Right lobe of liver (tissue), 6 donors: Measurements from ENCODE around the gene FASTKD3. TPM values are rescaled to one million over a fixed set of nuclear protein-coding genes. Genes with fewer than 3 reads are reported as not detected.

Source experiments
- ATAC-seq, 4 donors: fragments of 200-7000 bp; cut with Tn5 transposase; one replicate each; pipeline ENCODE4 v1.9.1; 2020; ENCODE audit warnings: mild to moderate bottlenecking in 4 of 4, moderate library complexity in 4 of 4
- DNase-seq, 3 donors: peaks; one replicate each; pipeline ENCODE4 v3.0.0-alpha.2; 2020
- H3K27ac ChIP-seq, 3 donors: fragments of 200-600 bp; one replicate each; pipeline ENCODE4 v1.8.0; 2022
- H3K27me3 ChIP-seq, 2 donors: fragments of 200-600 bp; one replicate each; pipeline ENCODE4 v1.8.0; 2022
- H3K36me3 ChIP-seq, 4 donors: fragments of 200-600 bp; sonication (generic) in 1 of 4; one replicate each; pipeline versions ENCODE4 v1.5.1 to v1.8.0; 2017 to 2022; ENCODE audit warnings: control low read depth in 1 of 4
- H3K4me1 ChIP-seq, 4 donors: fragments of 200-600 bp; sonication (generic) in 1 of 4; one replicate each; pipeline versions ENCODE4 v1.5.1 to v1.8.0; 2017 to 2022; ENCODE audit warnings: control low read depth in 1 of 4
- H3K4me3 ChIP-seq, 3 donors: fragments of 200-600 bp; one replicate each; pipeline ENCODE4 v1.8.0; 2022
- H3K9me3 ChIP-seq, 4 donors: fragments of 200-600 bp; sonication (generic) in 1 of 4; one replicate each; pipeline versions ENCODE4 v1.5.1 to v1.8.0; 2017 to 2022; ENCODE audit warnings: control low read depth in 1 of 4
- POLR2A ChIP-seq: fragments of 450-650 bp; IDR thresholded peaks from one replicate; pipeline ENCODE4 v1.6.1; 2017; ENCODE audit warnings: antibody characterized with exemption, mild to moderate bottlenecking
- WGBS: methylation state at CpG from one replicate; pipeline ENCODE4 v1.1.6; 2018; ENCODE audit warnings: low coverage, low lambda C conversion rate; ENCODE audit not compliant: insufficient coverage; ENCODE audit errors: missing lambda C conversion rate; 5-methylcytosine and 5-hydroxymethylcytosine counted together
- intact Hi-C, 2 donors: fragments of 100-400 bp; cut with DNase I; formaldehyde crosslinking; loops; one replicate each; pipeline versions ENCODE4 v1.11.2 to v1.14.1; 2022
- total RNA-seq, 6 experiments: library from RNA; depleted of rRNA in 2 of 6; stranded (reverse); fragments of >200 nt in 2 of 6; fragmentation: NEBNext Ultra II Directional in 3 of 6; extraction: Animal tissue kit (Norgen Biotek cat#: 25700) in 3 of 6; gene quantifications; one replicate each; pipeline versions ENCODE4 v1.1.0 to v1.2.4, GENCODE V29; 2016 to 2023
- TF ChIP-seq, protein P1 (sequence below), 4 donors: fragments of 200-600 bp in 3 of 4; fragments of 450-650 bp in 1 of 4; IDR thresholded peaks; one replicate each; pipeline versions ENCODE4 v1.5.1 to v1.8.0; 2016 to 2022; ENCODE audit warnings: antibody characterized with exemption in 4 of 4, mild to moderate bottlenecking in 2 of 4
- donor health status: DM: no; HTN: yes; CAD: no.
- donor health status: DM: no; HTN: no; CAD: no.
- donor health status: DM: no; HTN: no; CAD: no.
- donor health status: DM: no; HTN: yes; CAD: no.
- donor health status: DM: no; HTN: yes; CAD: no.

Gene FASTKD3
- total RNA-seq, 6 experiments from 2014 or later = 3.8 to 9.6 (median 6.1) TPM

DNA sequence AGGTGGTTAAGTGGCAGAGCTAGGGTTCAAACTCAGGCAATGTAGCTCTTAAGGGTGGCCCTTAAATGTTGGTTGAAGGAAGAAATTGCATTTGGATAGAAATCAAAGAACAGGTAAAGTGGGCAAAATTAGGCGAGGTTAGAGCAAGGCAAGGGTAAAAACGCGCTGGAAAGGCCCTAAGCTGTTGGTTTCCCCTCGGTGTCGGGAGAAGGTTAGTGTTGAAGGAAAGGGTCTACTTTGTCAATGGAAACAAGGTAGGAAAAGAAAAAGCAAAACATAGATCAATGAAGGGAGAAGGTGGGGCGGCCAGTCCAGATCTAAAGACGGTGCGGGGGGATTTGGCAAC is 431 bp downstream of the FASTKD3 start:
- intact Hi-C loops = no loop called here
- H3K9me3 ChIP-seq = no peaks in the 10 kb centered on the region
- ATAC-seq = peak; percentile 0 to 13 (median 8)
- H3K4me1 ChIP-seq = peaks cover 0 to 25% (median 4%) of the 10 kb centered on the region in 4 donors
- TF ChIP-seq POLR2A = no peak
- DNase-seq = no peak
- peaks cover 0 to 14% (median 3%) of the 10 kb centered on the region in 4 donors for H3K36me3 ChIP-seq
- H3K27me3 ChIP-seq = no peaks in the 10 kb centered on the region
- H3K27ac ChIP-seq = peak overlapping the region; percentile 83 to 90 (median 89)
- under 1% methylated on average over 8 of the region's 8 CpGs for WGBS
- peak overlapping the region; percentile 93 to 97 (median 96) for H3K4me3 ChIP-seq

DNA sequence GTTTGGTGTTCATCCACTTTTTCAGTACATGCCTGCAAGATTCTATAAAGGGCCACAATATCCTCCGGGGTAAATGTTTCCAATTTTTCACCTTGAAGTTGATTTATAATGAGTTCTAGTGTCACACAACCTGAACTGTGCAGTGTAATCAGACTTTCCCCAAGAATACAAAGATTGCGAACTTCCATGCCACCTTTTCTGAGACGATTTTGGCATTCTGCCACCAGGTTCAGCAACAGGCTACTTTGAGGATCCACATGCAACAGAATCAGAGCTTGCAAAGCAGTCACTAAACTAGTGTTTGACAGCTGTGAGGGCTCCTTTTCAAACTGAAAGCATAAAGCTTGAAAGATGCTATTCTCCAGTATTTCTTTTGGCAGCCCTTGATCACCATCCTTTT is 1.6 kb downstream of the FASTKD3 start:
- Histone ChIP-seq H3K4me1 (peaks cover 0 to 25% (median 4%) of the 10 kb centered on the region in 4 donors), H3K27ac (no peak overlapping the region), H3K27me3 (no peaks in the 10 kb centered on the region), H3K36me3 (peaks cover 0 to 14% (median 7%) of the 10 kb centered on the region in 4 donors), H3K4me3 (no peak overlapping the region), H3K9me3 (no peaks in the 10 kb centered on the region)
- TF ChIP-seq, protein P1, sequence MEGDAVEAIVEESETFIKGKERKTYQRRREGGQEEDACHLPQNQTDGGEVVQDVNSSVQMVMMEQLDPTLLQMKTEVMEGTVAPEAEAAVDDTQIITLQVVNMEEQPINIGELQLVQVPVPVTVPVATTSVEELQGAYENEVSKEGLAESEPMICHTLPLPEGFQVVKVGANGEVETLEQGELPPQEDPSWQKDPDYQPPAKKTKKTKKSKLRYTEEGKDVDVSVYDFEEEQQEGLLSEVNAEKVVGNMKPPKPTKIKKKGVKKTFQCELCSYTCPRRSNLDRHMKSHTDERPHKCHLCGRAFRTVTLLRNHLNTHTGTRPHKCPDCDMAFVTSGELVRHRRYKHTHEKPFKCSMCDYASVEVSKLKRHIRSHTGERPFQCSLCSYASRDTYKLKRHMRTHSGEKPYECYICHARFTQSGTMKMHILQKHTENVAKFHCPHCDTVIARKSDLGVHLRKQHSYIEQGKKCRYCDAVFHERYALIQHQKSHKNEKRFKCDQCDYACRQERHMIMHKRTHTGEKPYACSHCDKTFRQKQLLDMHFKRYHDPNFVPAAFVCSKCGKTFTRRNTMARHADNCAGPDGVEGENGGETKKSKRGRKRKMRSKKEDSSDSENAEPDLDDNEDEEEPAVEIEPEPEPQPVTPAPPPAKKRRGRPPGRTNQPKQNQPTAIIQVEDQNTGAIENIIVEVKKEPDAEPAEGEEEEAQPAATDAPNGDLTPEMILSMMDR (IDR thresholded peaks at IDR 0.05) = no peak
- TF ChIP-seq POLR2A = no peak
- no peak for ATAC-seq
- intact Hi-C loops = no loop called here
- DNase-seq = no peak
- 34% methylated on average over 3 of the region's 3 CpGs for WGBS

DNA sequence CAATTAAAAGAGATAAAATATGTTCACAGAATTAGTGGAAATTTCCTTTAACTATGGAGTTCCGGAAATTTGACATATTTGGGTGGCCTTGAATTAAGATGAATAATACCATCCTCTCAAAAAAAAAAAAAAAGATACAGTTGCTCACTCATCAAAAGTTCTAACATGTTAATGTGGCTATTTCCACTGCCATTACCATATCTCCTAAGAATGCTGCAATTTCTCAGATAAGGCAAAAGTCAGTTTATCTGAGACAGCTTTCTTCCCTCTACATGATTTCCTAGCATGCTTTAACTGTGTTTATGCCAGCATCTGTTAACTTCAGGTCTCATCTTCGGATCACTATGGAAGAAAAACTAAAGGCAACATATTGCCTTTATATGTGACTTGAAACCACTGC is 2.6 kb downstream of the FASTKD3 start:
- Histone ChIP-seq H3K27ac (no peak overlapping the region), H3K36me3 (peaks cover 0 to 24% (median 16%) of the 10 kb centered on the region in 4 donors), H3K4me3 (no peak overlapping the region), H3K27me3 (no peaks in the 10 kb centered on the region), H3K4me1 (peaks cover 0 to 20% (median 4%) of the 10 kb centered on the region in 4 donors), H3K9me3 (no peaks in the 10 kb centered on the region)
- TF ChIP-seq, protein P1 (IDR thresholded peaks at IDR 0.05) = no peak
- TF ChIP-seq POLR2A = no peak
- intact Hi-C loops = no loop called here
- ATAC-seq (no peak), DNase-seq (no peak)
- 89% methylated on average over 2 of the region's 2 CpGs for WGBS

DNA sequence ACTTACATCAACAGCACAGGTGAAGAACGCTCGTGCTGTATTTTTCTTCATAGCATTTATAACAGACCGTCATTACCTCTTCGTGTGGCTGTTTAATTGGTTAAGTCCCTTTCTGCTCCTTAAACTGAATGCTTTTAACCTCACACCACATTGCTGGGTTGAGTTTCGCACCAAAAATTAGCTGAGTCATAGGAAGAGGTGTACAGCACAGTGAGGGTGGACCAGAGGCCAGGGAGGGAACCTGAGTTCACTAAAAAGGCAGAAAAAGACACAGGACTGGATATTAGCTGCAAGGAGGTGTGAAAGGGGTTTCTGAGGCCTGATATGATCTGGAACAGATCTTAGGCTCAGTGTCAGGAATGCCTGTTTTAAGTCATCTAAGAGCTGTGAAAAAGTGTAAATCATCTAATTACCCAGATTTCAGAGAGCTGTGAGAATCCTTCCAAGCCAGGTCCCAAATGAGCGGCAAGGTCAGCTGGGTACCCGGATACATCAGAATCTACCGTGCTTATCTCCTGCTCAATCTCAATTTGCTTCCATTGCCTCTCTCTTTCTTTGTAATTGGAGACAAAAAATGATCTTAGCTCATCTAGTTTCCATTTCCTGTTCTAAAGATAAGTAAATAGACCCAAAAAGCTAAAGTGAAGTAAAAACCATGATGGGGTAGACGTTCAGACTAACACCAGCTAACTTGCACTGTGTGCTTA is 10.8 kb downstream of the FASTKD3 start:
- H3K27ac ChIP-seq = no peak overlapping the region
- no peaks in the 10 kb centered on the region for H3K27me3 ChIP-seq
- intact Hi-C loops = no loop called here
- H3K4me3 ChIP-seq = no peak overlapping the region
- no peak for DNase-seq
- H3K9me3 ChIP-seq = no peaks in the 10 kb centered on the region
- no peaks in the 10 kb centered on the region for H3K4me1 ChIP-seq
- no peak for ATAC-seq
- peaks cover 0 to 39% (median 20%) of the 10 kb centered on the region in 4 donors for H3K36me3 ChIP-seq
- 74% methylated on average over 8 of the region's 9 CpGs for WGBS
- TF ChIP-seq, protein P1 (IDR thresholded peaks at IDR 0.05) = no peak
- TF ChIP-seq POLR2A = no peak

DNA sequence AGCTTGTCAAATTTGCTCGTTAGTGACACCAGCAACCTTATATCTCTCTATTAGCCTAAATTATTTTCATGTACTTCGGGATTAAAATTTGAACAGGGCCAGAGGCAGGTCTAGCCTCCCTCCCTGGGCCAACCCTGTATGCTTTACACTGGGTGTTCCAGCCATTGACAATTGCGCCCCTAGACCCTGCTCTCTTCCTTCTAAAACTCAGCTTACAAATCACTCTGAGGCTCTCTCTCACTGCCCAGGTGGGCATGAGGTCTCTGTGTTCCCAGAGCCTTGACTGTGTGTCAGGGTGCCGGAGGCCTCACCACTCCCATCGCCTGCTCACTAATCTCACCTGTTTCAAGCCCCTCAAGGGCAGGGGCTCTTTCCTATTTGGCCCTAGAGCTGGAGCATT is 11.5 kb downstream of the FASTKD3 start:
- no peak for TF ChIP-seq POLR2A
- TF ChIP-seq, protein P1 (IDR thresholded peaks at IDR 0.05) = no peak
- DNase-seq = no peak
- 66% methylated on average over 4 of the region's 5 CpGs for WGBS
- Histone ChIP-seq H3K27ac (no peak overlapping the region), H3K27me3 (no peaks in the 10 kb centered on the region), H3K4me1 (peaks cover 0 to 5% (median 1%) of the 10 kb centered on the region in 4 donors), H3K36me3 (peaks cover 0 to 33% (median 20%) of the 10 kb centered on the region in 4 donors), H3K9me3 (no peaks in the 10 kb centered on the region), H3K4me3 (no peak overlapping the region)
- intact Hi-C loops = no loop called here
- no peak for ATAC-seq
